ENCODE data around the gene HYAL3.
A peak's percentile ranks its signal among the peaks of the same experiment; 100 is the strongest.
"Not testable (repeated sequence)": the region's sequence is repeated elsewhere in the genome, so short reads cannot be mapped to it uniquely, and the experiment has no call there.

HYAL3 gene

DNA sequence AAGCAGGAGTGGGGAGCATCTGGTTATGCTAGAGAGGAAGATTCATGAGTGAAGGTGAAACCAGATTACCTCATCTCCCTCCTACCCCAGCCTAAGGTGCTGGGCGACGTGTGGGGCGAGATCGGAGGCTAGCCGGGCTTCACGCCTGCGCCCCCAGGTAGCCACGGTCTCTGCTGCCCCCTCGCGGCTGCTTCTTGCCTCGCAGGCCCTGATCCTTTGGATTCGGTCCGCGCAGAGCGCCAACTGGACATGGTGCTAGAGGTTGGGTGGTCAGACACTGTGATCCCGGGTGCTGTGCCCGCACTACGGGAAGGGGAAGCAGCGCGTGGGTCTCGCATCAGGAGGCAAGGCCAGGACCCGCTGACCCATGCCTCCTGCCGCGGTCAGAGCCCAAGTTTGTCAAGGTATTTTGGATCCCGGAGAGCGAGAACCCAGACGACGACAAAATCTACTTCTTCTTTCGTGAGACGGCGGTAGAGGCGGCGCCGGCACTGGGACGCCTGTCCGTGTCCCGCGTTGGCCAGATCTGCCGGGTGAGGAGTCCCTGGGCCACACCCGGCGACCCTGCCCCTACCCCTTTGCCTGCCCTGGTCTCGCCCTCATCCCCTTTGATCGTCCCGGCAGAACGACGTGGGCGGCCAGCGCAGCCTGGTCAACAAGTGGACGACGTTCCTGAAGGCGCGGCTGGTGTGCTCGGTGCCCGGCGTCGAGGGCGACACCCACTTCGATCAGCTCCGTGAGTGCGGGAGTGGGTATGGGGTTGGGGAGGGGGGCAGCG lies 26.1 kb downstream of the HYAL3 start:
- H3K4me3 ChIP-seq (ENCODE audit: low read length): peak overlapping the region; percentile 30
- peak; percentile 82 for DNase-seq (ENCODE audit: low read depth)
- TF ChIP-seq, protein P1, sequence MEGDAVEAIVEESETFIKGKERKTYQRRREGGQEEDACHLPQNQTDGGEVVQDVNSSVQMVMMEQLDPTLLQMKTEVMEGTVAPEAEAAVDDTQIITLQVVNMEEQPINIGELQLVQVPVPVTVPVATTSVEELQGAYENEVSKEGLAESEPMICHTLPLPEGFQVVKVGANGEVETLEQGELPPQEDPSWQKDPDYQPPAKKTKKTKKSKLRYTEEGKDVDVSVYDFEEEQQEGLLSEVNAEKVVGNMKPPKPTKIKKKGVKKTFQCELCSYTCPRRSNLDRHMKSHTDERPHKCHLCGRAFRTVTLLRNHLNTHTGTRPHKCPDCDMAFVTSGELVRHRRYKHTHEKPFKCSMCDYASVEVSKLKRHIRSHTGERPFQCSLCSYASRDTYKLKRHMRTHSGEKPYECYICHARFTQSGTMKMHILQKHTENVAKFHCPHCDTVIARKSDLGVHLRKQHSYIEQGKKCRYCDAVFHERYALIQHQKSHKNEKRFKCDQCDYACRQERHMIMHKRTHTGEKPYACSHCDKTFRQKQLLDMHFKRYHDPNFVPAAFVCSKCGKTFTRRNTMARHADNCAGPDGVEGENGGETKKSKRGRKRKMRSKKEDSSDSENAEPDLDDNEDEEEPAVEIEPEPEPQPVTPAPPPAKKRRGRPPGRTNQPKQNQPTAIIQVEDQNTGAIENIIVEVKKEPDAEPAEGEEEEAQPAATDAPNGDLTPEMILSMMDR (IDR thresholded peaks at IDR 0.05; ENCODE audit: insufficient read depth, low read depth, low read length, missing control alignments): peak; percentile 94

DNA sequence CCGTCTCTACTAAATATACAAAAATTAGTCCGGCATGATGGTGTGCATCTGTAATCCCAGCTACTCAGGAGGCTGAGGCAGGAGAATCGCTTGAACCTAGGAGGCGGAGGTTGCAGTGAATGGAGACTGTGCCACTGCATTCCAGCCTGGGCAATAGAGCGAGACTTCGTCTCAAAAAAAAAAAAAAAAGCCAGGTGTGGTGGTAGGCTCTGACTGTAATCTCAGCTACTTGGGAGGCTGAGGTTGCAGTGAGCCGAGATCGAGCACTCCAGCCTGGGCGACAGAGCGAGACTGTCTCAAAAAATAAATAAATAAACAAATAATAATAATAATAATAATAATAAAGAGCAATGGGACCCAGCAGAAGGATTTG lies 26.7 kb downstream of the HYAL3 start:
- not testable (repeated sequence) for H3K4me3 ChIP-seq (ENCODE audit: low read length); DNase-seq (ENCODE audit: low read depth)

DNA sequence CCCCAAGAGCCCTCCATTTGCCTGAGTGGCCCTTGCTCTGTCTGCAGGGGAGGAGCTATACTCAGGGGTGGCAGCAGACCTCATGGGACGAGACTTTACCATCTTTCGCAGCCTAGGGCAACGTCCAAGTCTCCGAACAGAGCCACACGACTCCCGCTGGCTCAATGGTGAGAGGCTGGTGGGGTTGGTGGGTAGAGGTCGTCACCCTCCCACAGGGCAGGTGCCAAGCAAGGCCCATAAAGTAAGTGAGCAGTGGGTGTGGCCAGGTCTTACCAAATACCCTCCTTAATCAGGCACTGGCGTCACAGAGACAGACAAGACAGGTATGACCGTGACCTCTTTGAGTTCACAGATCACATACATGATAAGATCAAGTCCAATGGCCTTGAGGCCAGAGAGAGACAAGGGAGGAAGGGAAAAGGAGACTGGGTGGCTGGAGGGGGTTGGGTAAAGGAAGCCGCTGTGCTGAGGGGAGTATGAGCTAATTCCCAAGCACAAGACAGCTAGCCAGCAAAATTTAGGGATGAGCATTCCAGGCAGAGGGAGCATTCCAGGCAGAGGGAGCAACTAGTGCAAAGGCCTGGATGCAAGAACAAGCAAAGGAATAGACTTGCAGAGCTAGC lies 27.8 kb downstream of the HYAL3 start:
- TF ChIP-seq, protein P1 (IDR thresholded peaks at IDR 0.05; ENCODE audit: insufficient read depth, low read depth, low read length, missing control alignments): no peak
- H3K4me3 ChIP-seq (ENCODE audit: low read length): no peak overlapping the region
- no peak for DNase-seq (ENCODE audit: low read depth)

DNA sequence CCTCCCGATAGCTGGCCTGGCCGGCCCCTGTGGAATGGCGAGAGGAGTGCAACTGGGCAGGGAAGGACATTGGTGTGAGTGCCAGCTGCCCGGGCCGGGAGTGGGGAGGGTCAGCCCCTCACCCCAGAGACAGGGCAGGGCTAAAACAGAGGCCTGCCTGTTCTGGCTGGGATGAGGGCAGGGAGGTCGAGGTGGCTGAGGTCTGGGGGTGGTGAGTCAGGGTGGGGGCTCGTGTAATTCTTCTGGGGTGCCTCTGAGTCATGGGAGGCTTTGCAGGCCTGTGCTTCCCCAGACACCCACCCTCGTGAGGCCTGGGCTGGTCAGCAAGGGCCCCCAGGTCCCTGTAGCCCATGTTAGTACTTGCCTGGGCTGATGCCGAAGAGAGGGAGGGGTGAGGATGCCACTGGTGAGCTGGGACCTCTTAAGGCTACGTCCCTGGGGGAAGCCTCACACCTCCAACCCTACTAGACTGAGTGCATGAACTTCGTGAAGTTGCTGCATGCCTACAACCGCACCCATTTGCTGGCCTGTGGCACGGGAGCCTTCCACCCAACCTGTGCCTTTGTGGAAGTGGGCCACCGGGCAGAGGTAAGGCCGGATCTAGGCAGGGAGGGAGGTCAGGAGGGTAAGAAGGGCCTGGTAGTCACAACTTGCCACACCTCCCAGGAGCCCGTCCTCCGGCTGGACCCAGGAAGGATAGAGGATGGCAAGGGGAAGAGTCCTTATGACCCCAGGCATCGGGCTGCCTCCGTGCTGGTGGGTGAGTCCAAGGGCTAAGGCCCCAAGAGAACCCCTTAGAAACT lies 28.6 kb downstream of the HYAL3 start:
- H3K4me3 ChIP-seq (ENCODE audit: low read length): no peak overlapping the region
- DNase-seq (ENCODE audit: low read depth): no peak
- TF ChIP-seq, protein P1 (IDR thresholded peaks at IDR 0.05; ENCODE audit: insufficient read depth, low read depth, low read length, missing control alignments): no peak

DNA sequence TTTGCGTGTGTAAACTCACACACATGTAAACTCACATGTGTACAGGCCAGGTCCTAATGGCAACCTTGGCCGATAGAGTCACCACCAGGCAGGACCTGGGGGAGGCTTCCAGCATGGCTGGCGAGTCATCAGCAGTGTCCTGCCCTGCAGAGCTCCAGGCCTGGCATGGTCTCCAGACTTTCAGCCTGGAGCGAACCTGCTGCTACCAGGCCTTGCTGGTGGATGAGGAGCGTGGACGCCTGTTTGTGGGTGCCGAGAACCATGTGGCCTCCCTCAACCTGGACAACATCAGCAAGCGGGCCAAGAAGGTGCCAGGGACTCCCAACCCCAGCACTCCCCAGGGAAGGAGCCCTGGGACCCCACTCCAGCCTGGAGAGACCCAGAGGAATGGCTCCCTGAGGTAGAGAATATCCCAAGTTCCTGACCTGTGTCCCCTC lies 29.2 kb downstream of the HYAL3 start:
- H3K4me3 ChIP-seq (ENCODE audit: low read length): no peak overlapping the region
- TF ChIP-seq, protein P1 (IDR thresholded peaks at IDR 0.05; ENCODE audit: insufficient read depth, low read depth, low read length, missing control alignments): no peak
- peak; percentile 65 for DNase-seq (ENCODE audit: low read depth)

DNA sequence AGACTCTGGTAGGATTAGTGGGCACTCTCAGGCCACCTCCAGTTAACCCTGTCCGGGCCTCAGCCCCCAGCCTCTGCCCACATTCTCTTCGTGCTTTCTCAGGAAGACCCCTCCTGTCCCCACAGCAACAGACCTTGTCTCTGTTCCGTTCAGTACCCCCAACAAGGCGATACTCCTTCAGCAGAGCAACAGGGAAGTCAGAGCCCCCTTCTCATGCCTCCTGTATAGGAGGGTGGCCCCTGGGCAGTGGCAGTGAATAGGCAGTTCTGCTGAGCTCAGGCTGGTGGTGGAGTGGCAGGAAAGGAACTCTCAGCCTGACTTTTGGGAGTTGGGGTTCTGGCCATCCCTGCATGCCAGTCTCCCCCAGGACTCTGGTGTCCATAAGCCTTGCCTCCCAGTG lies 29.7 kb downstream of the HYAL3 start:
- DNase-seq (ENCODE audit: low read depth): no peak
- no peak overlapping the region for H3K4me3 ChIP-seq (ENCODE audit: low read length)

More for the DNA sequence above, 29.7 kb downstream of the HYAL3 start:
- TF ChIP-seq, protein P1 (IDR thresholded peaks at IDR 0.05; ENCODE audit: insufficient read depth, low read depth, low read length, missing control alignments): no peak

All from epithelial cell of esophagus (primary cell).